B cell (primary cell): ENCODE measurements around the gene POLN.

ENCODE experiments used
- EZH2 ChIP-seq: IDR thresholded peaks from 2 replicates; pipeline ENCODE4 v1.6.1; 2012; ENCODE audit warnings: borderline replicate concordance, low read depth, mild to moderate bottlenecking, moderate library complexity, low read length; ENCODE audit not compliant: insufficient read depth, poor library complexity, severe bottlenecking
- TF ChIP-seq, protein P1 (sequence below): fragments of 200-600 bp; IDR thresholded peaks from one replicate; pipeline ENCODE4 v1.8.0; 2022; ENCODE audit warnings: antibody characterized with exemption, mild to moderate bottlenecking

DNA sequence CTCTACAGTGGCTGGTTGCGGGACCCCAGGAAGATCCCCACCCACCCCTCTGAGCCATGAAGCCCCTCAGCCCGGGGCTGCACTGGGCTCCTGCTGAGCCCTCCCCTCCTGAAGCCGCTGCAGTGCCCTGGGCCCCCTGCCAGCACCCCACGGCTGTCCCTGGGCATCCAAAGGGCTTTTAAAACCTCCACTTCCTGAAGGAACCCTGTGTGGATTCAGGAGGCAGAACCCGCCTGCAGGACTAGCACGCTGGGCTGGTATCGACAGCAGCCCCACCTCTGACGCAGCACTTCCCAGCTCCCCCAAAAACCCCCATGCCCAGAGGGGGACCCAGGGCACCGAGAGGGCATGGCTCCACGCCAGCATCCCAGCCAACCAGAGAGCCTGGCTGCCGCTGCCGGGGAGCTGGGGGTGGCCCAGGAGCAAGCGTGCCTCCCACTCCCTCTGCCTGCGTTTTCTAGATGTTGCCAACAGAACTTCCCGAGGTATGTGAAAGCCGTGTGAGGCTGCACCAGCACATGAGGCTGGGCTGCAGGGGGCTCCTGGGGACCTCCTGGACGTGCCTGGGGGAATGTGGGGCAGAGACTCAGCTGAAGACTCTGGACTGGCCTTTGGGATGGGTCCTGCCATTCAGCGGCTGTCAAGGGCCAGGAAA is 13.7 kb upstream of the POLN start:
- TF ChIP-seq, protein P1, sequence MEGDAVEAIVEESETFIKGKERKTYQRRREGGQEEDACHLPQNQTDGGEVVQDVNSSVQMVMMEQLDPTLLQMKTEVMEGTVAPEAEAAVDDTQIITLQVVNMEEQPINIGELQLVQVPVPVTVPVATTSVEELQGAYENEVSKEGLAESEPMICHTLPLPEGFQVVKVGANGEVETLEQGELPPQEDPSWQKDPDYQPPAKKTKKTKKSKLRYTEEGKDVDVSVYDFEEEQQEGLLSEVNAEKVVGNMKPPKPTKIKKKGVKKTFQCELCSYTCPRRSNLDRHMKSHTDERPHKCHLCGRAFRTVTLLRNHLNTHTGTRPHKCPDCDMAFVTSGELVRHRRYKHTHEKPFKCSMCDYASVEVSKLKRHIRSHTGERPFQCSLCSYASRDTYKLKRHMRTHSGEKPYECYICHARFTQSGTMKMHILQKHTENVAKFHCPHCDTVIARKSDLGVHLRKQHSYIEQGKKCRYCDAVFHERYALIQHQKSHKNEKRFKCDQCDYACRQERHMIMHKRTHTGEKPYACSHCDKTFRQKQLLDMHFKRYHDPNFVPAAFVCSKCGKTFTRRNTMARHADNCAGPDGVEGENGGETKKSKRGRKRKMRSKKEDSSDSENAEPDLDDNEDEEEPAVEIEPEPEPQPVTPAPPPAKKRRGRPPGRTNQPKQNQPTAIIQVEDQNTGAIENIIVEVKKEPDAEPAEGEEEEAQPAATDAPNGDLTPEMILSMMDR = no peak
- no peak for TF ChIP-seq EZH2
